Astrocyte of the cerebellum (primary cell): ENCODE measurements around the gene IGHMBP2.

Experiments
- DNase-seq: peaks from one replicate; pipeline ENCODE4 v3.0.0-alpha.2; 2011; ENCODE audit warnings: low read depth
- H3K4me3 ChIP-seq: 2 replicates; pipeline ENCODE4 v1.5.1; 2011; ENCODE audit warnings: mild to moderate bottlenecking, low read depth, low read length, moderate library complexity
- in situ Hi-C: cut with HindIII; loops from 2 replicates; pipeline ENCODE4 v1.10.0; 2017; ENCODE audit warnings: low sequenced_read_pairs
- TF ChIP-seq, protein P1 (sequence below): IDR thresholded peaks from 2 replicates; pipeline ENCODE4 v1.5.1; 2012; ENCODE audit warnings: low read length, low read depth, moderate library complexity, mild to moderate bottlenecking; ENCODE audit errors: missing control alignments

The IGHMBP2 gene

DNA sequence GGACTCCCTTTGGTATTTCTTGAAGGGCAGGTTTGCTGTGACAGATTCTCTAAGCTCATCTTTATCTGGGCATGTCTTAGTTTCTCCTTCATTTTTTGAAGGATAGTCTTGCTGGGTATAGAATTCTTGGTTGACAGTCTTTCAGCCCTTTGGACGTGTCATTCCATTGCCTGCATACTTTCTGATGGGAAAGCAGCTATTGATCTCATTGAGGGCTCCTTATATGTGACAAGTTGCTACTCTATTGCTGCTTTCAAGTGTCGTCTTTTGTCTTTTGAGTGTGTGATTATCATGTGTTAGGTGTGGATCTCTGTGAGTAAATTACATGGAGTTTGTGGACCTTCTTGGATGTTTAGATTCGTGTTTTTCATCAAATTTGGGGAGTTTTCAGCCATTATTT is 21.9 kb downstream of the IGHMBP2 start:
- in situ Hi-C loops = no loop called here
- no peak for DNase-seq
- TF ChIP-seq, protein P1, sequence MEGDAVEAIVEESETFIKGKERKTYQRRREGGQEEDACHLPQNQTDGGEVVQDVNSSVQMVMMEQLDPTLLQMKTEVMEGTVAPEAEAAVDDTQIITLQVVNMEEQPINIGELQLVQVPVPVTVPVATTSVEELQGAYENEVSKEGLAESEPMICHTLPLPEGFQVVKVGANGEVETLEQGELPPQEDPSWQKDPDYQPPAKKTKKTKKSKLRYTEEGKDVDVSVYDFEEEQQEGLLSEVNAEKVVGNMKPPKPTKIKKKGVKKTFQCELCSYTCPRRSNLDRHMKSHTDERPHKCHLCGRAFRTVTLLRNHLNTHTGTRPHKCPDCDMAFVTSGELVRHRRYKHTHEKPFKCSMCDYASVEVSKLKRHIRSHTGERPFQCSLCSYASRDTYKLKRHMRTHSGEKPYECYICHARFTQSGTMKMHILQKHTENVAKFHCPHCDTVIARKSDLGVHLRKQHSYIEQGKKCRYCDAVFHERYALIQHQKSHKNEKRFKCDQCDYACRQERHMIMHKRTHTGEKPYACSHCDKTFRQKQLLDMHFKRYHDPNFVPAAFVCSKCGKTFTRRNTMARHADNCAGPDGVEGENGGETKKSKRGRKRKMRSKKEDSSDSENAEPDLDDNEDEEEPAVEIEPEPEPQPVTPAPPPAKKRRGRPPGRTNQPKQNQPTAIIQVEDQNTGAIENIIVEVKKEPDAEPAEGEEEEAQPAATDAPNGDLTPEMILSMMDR = no peak
- H3K4me3 ChIP-seq = no peak overlapping the region

DNA sequence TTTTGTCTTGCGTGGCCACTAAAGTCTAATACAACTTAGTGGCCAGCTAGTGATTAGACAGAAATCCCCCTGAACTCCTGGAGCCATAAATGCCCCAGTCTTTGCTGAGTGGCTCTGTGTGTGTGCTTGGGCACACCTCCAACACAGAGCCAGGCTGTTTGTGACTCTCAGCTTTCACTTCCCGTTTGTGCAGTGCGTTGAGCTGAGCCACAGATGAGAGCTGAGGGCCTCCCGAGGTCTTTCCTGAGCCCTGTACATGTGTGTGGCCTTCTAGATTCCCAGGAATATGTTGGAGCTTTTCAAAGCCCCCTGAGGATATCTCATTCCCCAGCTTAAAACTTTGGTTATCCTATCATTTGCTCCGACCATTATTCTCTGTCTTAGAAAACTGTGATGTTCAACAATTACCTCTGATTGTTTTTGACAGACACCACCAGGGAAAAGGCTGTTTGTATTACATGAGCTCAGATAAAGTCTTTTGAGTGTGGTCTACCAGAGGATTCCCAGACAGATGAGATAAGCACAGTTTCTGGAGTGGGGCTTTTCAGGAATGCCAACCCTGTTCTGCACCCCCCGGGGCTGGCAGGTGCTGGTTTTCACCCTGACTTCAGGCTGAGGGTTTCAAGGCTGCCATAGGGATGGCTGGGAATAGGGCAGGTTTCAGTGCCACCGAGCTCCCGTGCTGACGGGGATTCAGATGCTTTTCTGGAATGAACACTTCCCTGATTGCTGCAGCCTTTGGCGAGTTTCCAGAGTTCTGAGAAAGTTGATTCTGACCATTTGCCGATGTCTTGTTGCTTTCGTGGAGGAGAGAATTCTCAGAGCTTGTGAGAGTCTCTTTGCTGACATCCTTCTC is 23.8 kb downstream of the IGHMBP2 start:
- TF ChIP-seq, protein P1 = no peak
- H3K4me3 ChIP-seq = no peak overlapping the region
- in situ Hi-C loops = no loop called here
- DNase-seq = no peak

DNA sequence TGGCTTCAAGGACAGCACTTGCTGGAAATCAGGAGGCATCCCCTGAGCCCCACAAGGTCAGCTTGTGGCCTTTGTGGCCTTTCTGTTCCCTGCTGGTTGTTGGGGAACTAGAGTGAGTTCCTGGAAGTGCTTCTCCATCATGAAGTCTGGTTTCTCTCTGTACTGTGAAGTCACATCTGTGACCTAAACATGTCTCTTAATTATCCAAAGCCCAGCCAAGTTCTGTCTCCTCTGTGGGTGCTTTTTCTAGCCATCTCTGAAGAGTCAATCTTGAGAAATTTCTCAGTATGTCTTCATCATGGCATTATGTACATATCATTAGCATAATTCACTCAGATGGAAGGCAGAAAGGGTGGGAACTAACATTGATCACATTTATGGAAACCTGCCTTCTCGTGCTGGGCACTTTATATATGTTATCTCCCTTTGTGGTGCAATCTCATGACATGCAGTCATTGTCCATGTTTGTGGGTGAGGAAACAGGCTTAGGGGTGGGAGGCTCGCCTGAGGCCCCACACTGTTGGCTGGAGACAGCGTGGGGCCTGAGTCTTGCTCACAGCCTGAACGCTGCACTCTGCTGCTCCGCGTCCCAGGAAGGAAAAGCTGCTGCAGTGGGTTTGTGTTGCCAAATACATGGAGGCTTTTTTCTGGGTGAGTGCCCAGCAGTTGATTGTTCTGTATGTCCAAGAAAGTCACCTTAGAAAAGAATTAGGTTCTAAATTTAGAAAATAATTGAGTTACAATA is 24.6 kb downstream of the IGHMBP2 start:
- H3K4me3 ChIP-seq = no peak overlapping the region
- no peak for DNase-seq
- in situ Hi-C loops = no loop called here
- TF ChIP-seq, protein P1 = no peak

DNA sequence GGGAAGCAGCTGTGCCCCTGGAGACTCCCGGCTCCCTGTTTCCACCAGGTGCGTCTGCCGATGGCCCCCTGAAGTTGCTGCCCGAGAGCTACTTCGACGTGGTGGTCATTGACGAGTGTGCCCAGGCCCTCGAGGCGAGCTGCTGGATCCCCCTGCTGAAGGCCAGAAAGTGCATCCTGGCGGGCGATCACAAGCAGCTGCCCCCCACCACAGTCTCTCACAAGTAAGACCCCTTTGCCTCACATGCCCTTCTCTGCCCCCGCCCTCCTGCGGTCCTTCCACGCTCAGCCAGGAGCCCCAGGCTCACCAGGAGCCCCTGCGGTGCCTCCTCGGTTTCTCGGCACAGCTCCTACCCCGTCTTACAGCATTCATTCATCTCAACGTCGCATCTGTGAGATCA is 25.4 kb downstream of the IGHMBP2 start:
- TF ChIP-seq, protein P1 = no peak
- H3K4me3 ChIP-seq = no peak overlapping the region
- in situ Hi-C loops = no loop called here
- DNase-seq = no peak

DNA sequence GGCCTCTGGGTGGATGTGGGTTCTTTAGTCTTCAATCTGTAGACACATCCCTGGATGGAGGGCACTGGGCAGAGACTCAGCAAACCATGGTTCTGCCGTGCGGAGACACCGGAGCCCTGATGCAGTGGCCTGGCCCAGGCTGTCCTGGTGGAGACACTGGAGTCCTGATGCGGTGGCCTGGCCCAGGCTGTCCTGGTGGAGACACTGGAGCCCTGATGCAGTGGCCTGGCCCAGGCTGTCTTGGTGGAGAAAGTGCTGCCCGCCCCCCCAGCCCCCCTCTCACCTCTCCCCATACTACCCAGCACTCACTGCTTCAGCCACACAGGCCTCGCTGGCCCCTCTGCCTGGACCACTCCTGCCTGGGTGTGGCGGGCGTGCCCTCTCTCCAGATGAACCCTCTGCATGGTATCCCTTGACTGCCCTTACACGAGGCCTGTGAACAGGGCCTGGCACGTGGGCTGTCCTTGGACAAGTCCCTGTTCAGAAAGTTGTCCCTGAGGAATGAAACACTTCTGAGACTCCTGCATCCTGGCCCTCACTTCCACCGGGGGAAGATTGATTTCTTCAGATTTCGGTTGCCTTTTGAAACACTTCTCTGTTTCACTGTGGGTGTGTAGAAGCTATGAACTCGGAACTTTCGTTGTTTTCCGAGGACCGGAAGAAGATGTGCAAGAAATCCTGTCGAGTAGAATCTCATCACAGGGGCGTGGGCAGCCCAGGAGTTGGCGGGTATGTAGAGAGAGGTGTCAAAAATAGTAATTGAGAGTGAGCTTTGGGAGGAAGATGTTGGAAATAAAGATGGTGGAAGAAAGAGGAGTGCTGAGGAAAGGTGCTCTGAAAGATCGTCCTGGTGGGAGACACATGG is 26.2 kb downstream of the IGHMBP2 start:
- no peak for DNase-seq
- TF ChIP-seq, protein P1 = no peak
- in situ Hi-C loops = no loop called here

DNA sequence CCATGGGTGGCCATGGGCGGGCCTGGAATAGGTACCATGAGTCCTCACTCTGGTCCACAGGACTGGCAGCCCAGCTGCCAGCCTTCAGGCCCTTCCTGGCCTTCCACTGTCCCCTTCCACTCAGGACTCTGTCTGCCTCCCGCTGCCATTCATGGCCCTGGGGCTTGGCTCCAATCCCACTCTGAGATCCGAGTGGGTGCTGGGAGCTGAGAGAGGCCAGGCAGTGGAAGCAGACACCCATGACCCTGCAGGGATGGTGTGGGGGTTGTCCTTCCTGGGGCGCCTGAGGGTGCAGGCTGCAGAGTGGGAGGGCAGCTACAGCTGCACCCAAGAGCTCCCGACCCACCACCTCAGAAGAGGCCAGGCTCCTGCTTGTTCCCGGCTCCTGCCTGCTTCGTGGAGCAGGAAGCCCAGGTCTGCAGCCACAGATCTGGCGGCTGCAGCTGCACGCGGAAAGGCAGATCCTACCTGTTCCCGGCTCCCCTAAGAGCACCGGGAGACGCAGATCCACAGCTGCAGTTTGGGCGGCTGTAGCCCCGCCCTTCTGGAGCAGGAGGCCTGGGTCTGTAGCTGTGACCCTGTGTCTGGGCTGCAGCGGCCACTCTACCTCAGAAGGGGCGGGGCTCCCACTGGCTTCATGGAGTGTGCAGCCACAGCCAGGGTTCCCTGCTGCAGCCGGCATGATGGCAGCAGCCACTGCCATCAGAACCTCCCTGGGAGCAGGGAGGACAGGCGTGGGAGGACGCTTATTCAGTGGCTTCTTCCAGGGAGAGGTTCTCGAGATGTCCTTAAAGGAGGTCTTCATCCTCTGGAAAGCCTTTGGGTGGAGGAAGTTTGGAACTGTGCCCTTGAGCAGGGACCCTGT is 27.5 kb downstream of the IGHMBP2 start:
- in situ Hi-C loops = no loop called here
- DNase-seq = no peak
- H3K4me3 ChIP-seq = no peak overlapping the region
- TF ChIP-seq, protein P1 = no peak

More for the DNA sequence above, 26.2 kb downstream of the IGHMBP2 start:
- no peak overlapping the region for H3K4me3 ChIP-seq
